NOMO-1 (cell line): ENCODE results near the gene RNGTT.
"Not testable (repeated sequence)": the region's sequence is repeated elsewhere in the genome, so short reads cannot be mapped to it uniquely, and the experiment has no call there.

Source experiments
- DNase-seq, 2 experiments: peaks; one replicate each; lab custom pipeline; 2025; ENCODE audit not compliant: unreplicated experiment in 2 of 2; lab: John Stamatoyannopoulos, UW

Gene RNGTT

DNA sequence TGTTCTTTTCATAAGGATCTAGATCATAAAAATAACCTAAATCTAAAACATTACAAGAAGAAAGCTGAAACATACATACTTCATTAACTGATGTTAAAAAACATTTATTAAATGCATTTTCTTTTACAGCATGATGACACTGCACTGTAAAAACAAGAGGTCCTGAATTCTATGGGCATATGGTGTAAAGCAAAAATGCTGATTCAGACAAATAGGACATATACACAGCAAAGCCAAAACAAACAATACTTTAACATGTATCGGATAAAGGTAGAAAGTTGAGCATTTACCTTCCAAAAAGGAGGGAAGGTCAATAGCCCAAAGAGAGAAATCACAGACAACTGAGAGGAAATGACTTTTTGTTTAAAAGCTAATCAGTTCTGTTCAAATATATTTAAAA is 221.5 kb downstream of the RNGTT start:
- no peak for DNase-seq

DNA sequence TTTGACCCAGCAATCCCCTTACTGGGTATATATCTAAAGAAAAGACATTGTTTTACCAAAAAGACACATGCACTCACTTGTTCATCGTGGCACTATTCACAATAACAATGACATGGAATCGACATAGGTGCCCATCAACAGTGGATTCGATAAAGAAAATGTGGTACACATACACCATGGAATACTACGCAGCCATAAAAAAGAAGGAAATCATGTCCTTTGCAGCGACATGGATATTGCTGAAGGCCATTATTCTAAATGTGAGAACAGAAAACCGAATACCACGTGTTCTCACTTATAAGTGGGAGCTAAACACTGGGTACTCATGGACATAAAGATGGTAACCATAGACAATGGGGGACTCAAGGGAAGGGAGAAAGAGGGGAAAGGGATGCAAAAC is 222.3 kb downstream of the RNGTT start:
- no peak for DNase-seq

DNA sequence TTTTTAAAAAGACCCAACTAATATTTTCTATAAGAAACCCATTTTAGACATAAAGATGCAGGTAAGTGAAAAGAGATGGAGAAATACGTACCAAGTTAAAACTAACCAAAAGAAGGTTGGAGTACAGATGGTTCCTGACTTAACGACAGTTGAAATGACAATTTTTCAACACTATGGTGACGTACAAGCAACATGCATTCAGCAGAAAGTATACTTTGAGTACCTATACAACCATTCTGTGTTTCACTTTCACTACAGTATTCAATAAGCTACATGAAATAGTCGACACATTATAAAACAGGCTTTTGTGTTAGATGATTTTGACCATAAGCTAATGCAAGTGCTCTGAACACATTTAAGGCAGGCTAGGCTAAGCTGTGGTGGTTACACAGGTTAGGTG is 228.9 kb downstream of the RNGTT start:
- no peak for DNase-seq

DNA sequence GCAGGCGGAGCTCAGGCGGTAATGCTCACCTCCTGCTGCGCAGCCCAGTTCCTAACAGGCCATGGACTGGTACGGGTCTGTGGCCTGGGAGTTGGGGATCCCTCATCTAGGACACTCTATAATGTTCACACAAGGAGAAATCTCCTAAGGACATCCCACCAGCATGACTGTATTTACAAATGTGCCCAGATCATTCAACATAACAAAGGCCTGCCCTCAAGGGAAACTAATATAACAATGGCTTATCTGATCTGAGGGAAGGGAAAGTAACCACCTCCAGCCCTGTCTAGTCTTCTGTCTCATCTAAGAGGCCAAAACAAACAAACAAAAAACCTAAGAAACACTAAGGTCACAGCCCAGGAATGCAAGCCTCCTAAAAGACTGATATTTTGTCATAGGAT is 232.8 kb downstream of the RNGTT start:
- no peak for DNase-seq

DNA sequence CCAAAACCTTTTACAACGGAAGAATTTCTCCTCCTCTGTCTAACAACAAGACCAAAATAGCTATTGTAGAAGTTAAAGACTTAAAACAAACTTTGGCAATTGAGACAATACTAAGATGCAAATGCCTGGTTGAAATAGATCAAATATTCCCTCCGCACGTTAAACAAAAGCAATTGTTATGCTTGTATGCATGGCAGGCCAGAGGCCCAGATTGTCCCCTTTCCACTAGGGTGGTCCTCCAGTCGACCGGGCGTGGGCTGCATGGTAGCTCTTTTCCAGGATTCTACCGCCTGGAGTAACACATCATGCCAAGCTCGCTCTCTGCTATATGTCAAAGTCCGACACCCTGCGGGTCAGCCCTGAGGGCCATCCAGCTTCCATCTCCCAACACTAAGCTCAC is 234.7 kb downstream of the RNGTT start:
- DNase-seq, result no peak

DNA sequence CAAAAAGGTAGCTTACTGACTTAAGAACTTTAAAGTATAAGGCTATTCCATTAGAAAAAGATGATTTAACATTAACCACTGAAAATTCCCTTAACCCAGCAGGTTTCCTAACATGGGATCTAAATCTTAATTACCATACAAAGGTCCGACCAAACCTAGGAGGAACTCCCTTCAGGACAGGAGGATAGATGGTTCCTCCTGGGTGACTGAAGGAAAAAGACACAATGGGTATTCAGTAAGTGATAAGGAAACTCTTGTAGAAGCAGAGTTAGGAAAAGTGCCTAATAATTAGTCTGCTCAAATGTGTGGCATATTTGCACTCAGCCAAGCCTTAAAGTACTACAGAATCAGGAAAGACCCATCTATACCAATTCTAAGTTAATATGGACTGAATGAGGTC is 237.0 kb downstream of the RNGTT start:
- DNase-seq, result not testable (repeated sequence)

DNA sequence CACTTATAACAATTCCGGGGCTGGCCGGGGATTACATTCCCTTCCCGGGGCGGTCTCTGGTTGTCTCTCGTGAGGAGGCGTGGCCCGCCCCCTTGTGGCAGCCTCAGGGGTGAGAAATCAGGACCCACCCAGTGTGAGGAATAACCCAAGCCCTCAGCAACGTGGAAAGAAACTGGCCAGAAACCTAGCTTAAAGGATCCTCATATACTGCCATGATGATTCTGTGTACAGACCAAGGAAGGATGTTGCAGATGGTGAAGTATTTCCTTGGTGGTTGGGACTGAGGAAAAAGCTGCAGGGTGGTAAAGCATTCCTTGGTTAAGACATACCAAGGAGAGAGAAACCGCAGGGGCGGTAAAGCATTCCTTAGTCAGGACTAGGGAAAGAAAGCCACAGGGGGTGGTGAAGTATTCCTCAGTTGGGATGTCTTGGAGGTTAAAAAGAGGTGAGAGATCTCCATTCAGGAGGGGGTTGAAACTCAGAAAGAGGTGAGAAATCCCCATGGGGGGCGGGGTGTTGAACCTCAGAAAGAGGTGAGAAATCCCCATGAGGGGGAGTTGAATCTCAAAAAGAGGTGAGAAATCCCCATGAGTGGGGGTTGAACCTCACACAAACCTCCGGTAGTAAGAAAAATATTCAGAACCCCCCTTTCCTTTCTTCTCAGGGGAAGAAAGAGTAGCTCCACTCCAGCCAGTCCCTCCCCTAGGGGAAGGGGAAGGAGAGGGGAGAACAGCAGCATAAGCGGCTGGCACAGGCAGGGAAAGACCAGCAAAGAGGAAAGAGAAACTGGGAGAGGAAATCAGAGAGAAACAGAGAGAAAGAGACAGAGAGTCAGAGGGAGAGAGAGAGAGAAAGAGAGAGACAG is 238.1 kb downstream of the RNGTT start:
- DNase-seq, result no peak

DNA sequence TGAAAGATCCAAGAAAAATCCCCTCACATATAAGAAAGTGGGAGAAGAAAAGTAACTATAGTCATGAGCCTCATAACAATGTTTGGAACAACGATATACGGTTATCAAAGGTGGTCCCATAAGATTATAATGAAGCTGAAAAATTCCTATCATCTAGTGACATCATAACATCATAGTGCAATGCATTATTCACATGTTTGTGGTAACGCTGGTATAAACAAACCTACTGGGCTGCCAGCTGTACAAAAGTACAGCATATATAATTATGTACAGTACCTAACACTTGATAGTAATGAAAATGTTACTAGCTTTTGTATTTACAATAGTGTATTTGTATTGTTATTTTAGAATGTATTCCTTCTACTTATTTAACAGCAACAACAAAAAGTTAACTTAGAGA is 240.7 kb downstream of the RNGTT start:
- no peak for DNase-seq

DNA sequence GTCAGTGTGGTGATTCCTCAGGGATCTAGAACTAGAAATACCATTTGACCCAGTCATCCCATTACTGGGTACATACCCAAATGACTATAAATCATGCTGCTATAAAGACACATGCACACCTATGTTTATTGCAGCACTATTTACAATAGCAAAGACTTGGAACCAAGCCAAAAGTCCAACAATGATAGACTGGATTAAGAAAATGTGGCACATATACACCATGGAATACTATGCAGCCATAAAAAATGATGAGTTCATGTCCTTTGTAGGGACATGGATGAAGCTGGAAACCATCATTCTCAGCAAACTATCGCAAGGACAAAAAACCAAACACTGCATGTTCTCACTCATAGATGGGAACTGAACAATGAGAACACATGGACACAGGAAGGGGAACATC is 247.0 kb downstream of the RNGTT start:
- DNase-seq, result not testable (repeated sequence)

DNA sequence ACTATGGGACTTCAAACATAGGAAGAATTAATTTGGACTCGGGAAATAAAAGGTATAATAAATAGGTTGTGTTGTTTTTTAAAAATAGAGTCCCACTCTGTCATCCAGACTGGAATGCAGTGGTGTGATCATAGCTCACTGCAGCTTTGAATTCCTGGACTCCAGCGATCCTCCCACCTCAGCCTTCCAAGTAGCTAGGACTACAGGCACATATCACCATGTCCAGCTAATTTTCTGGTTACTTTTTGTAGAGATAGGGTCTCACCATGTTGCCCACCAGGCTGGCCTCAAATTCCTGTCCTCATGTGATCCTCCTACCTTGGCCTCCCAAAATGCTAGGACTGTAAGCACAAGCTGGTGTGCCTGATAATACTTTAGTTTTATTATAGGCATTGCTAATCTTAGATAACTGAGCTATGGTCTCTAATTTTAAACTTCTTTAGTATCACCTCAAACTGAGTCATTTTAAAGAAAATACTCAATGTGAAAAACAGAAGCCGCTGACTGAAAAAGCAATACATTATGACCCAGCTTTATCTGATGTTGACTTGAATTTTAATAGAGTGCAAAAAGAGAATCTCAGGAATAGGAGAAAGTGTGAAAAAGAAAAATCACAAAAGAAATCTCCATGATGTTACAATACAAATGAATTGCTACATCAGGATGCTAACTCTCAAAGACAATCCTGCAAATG is 251.0 kb downstream of the RNGTT start:
- DNase-seq, result no peak

DNA sequence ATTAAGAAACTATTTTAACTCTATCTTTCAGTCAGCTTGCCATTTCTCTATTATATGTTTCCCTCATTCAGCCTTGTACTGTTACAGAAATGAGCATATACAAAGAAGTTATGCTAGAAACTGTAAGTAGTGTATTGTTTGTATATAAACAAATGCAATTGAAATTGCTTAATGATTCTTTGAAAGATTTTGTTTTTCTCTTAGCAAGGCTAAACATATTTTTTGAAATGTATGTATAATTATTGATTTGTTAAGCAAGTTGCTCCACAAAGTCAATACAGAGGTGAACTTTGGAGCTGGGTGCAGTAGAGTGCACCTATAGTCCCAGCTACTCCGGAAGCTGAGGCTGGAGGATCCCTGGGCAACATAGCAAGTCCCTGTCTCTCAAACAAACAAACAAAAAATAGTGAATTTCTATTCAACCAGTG is 253.6 kb downstream of the RNGTT start:
- DNase-seq, result no peak

DNA sequence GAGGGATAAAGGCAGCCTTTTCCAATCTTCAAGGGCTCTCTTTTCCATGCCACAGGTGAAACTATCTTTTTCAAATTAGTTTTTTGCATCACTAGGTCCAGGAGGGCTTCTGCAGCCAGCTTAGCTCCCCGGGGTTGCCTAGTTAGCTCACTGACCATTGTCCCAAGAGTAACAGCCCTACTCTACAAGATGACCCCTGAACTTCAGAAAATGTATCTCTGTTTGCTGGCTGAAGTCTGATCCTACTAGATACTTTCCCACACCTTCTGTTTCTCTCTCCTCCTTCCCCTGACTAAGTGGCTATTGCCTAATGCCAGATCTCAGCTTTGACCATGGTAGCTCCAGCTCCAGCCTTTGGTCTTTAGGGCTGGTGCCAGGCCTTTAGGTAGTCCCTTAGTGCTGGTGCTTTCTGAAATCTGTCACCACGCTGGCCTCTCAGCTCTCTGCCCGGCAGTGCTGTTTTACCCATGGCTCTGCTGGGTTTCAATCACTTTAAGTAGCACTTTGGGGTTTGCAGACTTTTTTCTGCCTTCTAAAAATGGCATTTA is 255.1 kb downstream of the RNGTT start:
- no peak for DNase-seq

DNA sequence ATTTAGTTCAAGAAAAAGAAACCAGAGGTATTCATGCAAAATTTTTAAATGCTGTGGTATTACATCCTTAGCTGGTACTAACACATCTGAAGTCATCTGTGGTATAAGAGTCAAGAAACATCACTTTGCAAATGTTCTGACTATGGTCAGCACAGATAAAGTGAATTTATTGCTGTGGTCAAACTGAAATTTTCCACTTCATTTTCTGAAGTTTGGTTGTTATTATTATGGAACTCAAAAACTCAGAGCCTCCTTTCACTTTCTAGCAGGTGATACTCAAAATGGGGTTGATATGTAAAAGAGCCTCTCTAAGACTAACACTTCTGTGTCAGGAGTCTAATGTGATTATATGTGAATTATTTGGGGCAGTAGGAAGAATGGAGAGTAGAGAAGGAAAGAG is 257.8 kb downstream of the RNGTT start:
- no peak for DNase-seq

DNA sequence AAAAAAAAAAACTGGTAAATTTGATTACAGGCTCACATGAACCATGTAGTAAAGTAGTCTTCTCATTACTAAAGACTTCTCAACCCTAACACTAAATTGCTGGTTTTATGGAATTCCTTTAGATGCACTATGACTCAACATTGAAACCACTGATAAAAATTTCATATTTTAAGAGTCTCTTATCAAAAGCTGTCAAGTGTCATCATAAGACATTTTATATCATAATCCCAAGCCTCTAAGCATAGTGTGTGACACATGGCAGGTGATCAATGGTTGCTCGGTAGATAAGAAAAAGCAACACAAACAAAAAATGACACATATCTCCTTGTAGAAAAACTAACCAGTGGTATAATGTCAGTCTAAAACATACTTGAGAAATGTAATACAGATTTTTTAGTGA is 258.4 kb downstream of the RNGTT start:
- no peak for DNase-seq

DNA sequence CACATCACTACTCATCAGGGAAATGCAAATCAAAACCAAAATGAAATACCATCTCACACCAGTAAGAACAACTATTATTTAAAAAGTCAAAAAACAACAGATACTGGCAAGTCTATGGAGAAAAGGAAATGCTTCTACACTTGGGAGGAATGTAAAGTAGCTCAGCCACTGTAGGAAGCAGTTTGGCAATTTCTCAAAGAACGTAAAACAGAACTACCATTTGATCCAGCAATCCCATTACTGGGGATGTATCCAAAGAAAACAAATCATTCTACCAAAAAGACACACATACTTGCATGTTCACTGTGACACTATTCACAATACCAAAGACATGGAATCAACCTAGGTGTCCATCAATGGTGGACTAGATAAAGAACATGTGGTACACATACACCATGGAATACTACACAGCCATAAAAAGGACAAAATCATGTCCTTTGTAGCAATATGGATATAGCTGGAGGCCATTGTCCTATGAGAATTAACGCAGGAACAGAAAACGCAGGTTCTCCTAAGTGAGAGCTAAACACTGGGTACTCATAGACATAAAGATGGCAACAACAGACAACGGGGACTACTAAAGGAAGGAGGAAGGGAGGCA is 260.4 kb downstream of the RNGTT start:
- DNase-seq, result no peak

DNA sequence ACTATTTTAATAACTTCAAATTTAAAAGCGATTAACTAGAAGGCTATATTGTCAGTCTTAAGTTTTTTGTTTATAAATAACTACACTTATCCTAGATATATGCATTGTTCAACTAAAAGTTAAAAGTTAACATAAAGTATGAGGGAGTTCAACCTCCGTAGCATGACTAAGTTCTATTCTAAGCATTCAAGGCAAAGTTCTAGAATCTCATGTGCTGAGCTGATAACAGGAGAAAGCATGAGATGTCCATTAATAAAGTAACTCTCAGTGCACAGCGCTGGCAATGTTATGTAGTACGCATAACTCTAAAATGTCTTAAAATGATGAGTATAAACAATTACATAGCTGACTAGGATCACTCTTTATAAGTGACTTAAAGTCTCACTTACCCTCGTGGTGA is 264.8 kb downstream of the RNGTT start:
- no peak for DNase-seq

DNA sequence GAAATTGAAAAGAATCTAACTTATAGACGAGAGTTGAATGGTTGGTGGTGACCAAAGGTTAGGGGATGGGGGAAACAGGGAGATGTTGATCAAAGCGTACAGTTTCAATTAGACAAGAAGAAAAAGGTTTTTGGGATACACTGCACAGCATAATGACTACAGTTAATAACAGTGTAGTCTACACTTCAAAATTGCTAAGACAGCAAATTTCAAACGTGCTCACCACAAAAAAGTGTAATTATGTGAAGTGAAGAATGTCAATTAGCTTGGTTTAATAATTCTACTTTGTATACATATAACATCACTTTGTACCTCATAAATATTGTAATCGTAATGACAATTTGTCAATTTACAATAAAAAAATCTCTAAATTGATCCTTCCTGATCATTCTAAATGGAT is 267.5 kb downstream of the RNGTT start:
- DNase-seq, result no peak

DNA sequence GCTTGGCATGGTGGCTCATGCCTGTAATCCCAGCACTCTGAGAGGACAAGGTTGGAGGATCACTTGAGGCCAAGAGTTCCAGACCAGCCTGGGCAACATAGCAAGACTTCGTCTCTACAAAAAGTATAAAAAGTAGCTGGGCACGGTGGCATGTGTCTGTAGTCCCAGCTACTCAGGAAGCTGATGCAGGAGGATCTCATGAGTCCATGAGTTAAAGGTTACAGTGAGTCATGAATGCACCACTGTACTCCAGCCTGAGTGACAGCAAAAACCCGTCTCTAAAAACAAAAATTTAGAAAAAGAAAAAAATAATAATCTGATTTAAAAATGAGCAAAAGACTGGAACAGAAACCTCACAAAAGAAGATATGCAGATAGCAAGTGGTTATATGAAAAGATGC is 279.7 kb downstream of the RNGTT start:
- no peak for DNase-seq

DNA sequence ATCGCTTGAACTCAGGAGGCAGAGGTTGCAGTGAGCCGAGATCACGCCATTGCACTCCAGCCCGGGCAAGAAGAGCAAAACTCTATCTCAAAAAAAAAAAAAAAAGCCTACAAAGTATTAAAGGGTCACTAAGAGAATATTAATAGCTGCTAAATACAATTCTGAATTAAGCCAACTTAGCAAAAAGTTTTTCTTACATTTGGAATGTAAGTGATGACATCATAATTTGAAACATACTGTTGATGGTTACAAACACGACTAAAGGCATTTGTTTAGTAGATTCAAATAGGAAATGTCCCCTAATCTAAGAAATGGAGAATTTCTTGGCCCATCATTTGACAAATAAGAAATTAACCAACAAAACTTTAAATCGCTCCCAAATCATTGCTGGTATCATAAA is 282.8 kb downstream of the RNGTT start:
- no peak for DNase-seq

DNA sequence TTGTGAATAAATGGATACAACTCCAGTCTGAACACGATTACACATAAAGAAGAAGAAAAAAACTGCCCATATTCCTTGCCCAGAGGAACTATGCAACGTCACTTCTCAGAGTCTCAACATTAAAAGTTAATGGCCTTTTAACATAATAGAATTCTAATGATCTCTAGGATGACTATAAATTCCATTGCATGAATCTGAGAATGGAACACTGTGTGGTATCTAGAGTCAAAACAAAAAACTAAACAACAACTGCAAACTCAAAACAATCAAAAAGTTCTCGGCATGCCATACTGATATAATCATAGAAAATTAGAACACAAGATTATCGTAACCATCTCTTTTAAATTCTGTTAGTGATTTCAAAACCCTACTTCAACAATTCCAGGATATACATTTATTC is 283.6 kb downstream of the RNGTT start:
- DNase-seq, result no peak

DNA sequence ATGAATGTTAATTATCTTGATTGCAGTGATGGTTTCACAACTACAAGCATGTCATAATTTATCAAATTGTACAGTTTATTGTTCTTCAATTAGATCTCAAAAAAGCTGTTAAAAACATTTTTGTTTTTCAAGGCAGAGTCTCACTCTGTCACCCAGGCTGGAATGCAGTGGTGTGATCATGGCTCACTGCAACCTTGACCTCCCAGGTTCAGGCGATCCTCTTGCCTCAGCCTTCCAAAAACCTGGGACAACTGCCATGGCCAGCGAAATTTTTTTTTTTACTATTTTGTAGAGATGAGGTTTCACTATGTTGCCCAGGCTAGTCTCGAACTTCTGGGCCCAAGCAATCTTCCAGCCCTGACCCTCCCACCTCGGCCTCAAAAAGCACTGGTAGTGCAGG is 286.1 kb downstream of the RNGTT start:
- DNase-seq, result no peak

DNA sequence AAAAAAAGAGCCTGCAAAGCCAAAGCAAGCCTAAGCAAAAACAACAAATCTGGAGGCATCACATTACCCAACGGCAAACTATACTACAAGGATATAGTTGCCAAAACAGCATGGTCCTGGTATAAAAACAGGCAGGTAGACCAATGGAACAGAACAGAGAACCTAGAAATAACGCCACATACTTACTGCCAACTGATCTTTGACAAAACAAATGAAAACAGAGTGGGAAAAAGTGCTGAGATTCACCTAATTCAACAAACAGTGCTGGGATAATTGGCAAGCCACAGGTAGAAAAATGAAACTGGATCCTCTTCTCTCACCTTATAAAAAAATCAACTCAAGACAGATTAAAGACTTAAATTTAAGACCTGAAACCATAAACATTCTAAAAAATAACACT is 291.8 kb downstream of the RNGTT start:
- DNase-seq, result no peak
